ELF-1 (cell line): ENCODE measurements around the gene MRPL43.
"Not testable (repeated sequence)": the region's sequence is repeated elsewhere in the genome, so short reads cannot be mapped to it uniquely, and the experiment has no call there.

Experiments
- DNase-seq: peaks from one replicate; pipeline ENCODE4 v3.0.0-alpha.2; 2016; ENCODE audit warnings: low read depth, low spot score

The MRPL43 gene

GRCh38 chr10:100986952-100987684 lies at the start of gene MRPL43, which contains the start of gene TWNK:
MRPL43 (minus strand) TSS chr10:100987497; CDS start chr10:100987443, 54 bp downstream.
TWNK (plus strand) TSS chr10:100987543; CDS start chr10:100988211, 668 bp downstream.
- peak; percentile 90 for DNase-seq

GRCh38 chr10:101036726-101037125 lies 49.4 kb upstream of the MRPL43 start:
- no peak for DNase-seq

- no peak for DNase-seq
Measured at GRCh38 chr10:101035916-101036702, 48.8 kb upstream of the MRPL43 start.

- no peak for DNase-seq
Measured at GRCh38 chr10:101035314-101035713, 48.0 kb upstream of the MRPL43 start.

GRCh38 chr10:101034404-101034803 lies 47.1 kb upstream of the MRPL43 start:
- DNase-seq: not testable (repeated sequence)

GRCh38 chr10:101033276-101033675 lies 46.0 kb upstream of the MRPL43 start:
- no peak for DNase-seq

- DNase-seq: peak; percentile 73
Measured at GRCh38 chr10:101032637-101033224, 45.4 kb upstream of the MRPL43 start.

- peak; percentile 72 for DNase-seq
Measured at GRCh38 chr10:101031796-101032636, 44.7 kb upstream of the MRPL43 start.

- DNase-seq: peak; percentile 94
Measured at GRCh38 chr10:101031128-101031795, 44.0 kb upstream of the MRPL43 start, which contains the start of the genes PDZD7 and SFXN3. PDZD7 (minus strand) TSS chr10:101031129; CDS start chr10:101030219, 910 bp downstream. SFXN3 (plus strand) TSS chr10:101031234; CDS start chr10:101034695, 3,461 bp downstream.

- peak; percentile 64 for DNase-seq
Measured at GRCh38 chr10:101030496-101031127, 43.3 kb upstream of the MRPL43 start.

- DNase-seq: peak; percentile 57
Measured at GRCh38 chr10:101029520-101030295, 42.4 kb upstream of the MRPL43 start.

- peak; percentile 34 for DNase-seq
Measured at GRCh38 chr10:101028446-101029337, 41.4 kb upstream of the MRPL43 start.

- no peak for DNase-seq
Measured at GRCh38 chr10:101027106-101027720, 39.9 kb upstream of the MRPL43 start.

- DNase-seq: no peak
Measured at GRCh38 chr10:101022967-101023705, 35.8 kb upstream of the MRPL43 start.

- DNase-seq: no peak
Measured at GRCh38 chr10:101021692-101022251, 34.5 kb upstream of the MRPL43 start.

GRCh38 chr10:101021239-101021638 lies 33.9 kb upstream of the MRPL43 start:
- no peak for DNase-seq
